HG02610 (cell line): ENCODE measurements around the gene MYO15B.
"Not testable (repeated sequence)": the region's sequence is repeated elsewhere in the genome, so short reads cannot be mapped to it uniquely, and the experiment has no call there.

Experiments
- ATAC-seq: cut with Tn5 transposase; IDR thresholded peaks from one replicate; pipeline ENCODE4 v1.9.1; 2021; ENCODE audit warnings: mild to moderate bottlenecking, moderate library complexity; ENCODE audit not compliant: unreplicated experiment

MYO15B gene

GRCh38 chr17:75637143-75637538 is 49.5 kb downstream of the MYO15B start:
- ATAC-seq: no peak

GRCh38 chr17:75637551-75637950 is 50.0 kb downstream of the MYO15B start:
- ATAC-seq: no peak

GRCh38 chr17:75638039-75638438 is 50.4 kb downstream of the MYO15B start:
- ATAC-seq: not testable (repeated sequence)

- no peak for ATAC-seq
These were observed 51.3 kb downstream of the MYO15B start for GRCh38 chr17:75638893-75639292.

GRCh38 chr17:75639327-75639726 is 51.7 kb downstream of the MYO15B start:
- ATAC-seq: no peak

- no peak for ATAC-seq
These were observed 52.4 kb downstream of the MYO15B start for GRCh38 chr17:75639771-75640555.

GRCh38 chr17:75640556-75641119 is 53.0 kb downstream of the MYO15B start:
- ATAC-seq: no peak

GRCh38 chr17:75641343-75641742 is 53.7 kb downstream of the MYO15B start:
- no peak for ATAC-seq

GRCh38 chr17:75642182-75642783 is 54.7 kb downstream of the MYO15B start:
- ATAC-seq: no peak

- ATAC-seq: no peak
These were observed 55.4 kb downstream of the MYO15B start for GRCh38 chr17:75642784-75643642.

GRCh38 chr17:75643643-75644017 is 56.0 kb downstream of the MYO15B start:
- ATAC-seq: no peak

GRCh38 chr17:75645501-75645888 is 57.9 kb downstream of the MYO15B start:
- no peak for ATAC-seq

- peak; percentile 81 for ATAC-seq
These were observed 58.5 kb downstream of the MYO15B start for GRCh38 chr17:75645889-75646637.

GRCh38 chr17:75646638-75646992 is 59.0 kb downstream of the MYO15B start:
- ATAC-seq: no peak

GRCh38 chr17:75647061-75647460 is 59.5 kb downstream of the MYO15B start:
- ATAC-seq: no peak

- ATAC-seq: no peak
These were observed 60.3 kb downstream of the MYO15B start for GRCh38 chr17:75647921-75648320.

- ATAC-seq: no peak
These were observed 62.1 kb downstream of the MYO15B start for GRCh38 chr17:75649687-75650086.

GRCh38 chr17:75650874-75651273 is 63.3 kb downstream of the MYO15B start:
- no peak for ATAC-seq

GRCh38 chr17:75652341-75652740 is 64.7 kb downstream of the MYO15B start:
- no peak for ATAC-seq

GRCh38 chr17:75652934-75653549 is 65.4 kb downstream of the MYO15B start:
- no peak for ATAC-seq
